ENCODE results near the gene MIDN. TPM values are rescaled to one million over a fixed set of nuclear protein-coding genes. Genes with fewer than 3 reads are reported as not detected.

MIDN gene
- polyA plus RNA-seq, 12 donors, result 22.4 to 149 (median 30.9) TPM

DNA sequence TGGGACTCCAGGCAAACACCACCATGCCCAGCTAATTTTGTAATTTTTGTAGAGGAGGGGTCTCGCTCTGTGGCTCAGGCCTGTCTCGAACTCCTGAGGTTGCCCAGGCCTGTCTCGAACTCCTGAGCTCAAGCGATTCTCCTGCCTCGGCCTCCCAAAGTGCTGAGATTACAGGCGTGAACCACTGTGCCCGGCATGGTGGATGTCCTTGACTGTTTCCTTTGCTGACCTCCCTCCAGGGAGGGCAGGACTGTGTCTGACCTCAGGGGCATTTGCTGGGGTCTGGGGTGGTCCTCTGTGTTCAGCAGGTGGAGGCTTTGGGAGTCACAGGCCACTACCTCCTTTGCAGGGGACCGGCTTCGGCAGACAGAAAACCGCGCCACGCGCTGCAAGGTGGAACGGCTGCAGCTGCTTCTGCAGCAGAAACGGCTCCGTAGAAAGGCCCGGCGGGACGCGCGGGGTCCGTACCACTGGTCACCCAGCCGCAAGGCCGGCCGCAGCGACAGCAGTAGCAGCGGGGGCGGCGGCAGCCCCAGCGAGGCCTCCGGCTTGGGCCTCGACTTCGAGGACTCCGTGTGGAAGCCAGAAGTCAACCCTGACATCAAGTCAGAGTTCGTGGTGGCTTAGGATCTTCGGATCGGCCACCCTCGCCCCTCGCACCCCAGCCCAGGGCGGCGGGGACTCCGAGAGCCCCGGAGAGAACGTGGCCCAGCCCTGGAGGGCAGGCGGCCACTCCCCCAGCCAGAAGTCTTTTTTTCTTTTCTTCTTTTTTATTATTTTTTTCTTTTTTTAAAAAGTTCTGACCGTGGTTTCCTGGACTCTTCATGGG lies 8.5 kb downstream of the MIDN start:
- no peak for DNase-seq

DNA sequence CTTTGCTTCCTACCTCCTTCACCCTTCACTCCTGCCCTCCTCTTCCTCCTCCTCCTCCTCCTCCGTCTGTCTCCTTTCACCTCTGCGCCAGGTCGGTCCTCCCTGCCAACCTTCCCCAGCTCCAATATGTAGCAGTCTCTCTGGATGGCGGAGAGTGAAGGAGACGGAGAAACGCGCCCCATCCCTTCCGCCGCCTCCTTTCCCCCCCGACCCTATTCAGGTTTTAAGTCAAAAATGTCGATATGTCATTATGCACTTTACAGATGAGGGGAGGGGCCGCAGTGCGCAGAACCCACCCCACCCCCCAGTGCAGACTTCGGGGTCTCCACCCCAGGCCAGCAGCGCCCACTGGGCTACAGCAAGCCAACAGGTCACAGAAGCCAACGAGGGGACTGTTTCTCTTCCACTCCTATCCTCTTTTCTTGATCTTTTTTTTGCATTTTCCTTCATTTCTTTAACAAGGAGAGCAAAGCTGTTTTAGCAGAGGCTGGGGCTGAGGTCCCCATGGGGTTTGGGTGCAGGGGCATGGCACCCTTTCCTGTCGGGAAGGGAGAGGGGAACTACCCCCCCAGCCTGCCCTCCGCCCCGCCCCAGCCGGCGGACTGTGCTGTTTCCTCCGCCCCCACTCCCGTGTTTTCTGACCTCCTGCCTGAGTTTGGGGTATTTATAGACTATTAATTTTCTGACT lies 9.2 kb downstream of the MIDN start:
- no peak for DNase-seq

DNA sequence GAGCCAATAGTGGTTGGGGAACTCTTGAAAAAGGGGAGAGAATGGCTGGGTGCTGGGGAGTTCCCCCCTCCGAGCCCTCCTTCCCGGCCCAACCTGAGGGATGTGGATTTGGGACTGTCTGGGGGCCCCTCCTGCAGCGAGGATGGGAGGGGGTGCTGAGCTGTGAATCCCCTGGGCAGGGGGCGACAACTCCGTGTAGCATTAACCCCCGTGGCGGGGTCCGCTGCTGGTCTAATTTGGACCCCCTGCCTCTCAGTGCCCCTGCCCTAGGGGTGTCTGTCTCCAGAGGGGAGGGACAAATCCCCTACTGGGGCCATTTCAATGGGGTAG lies 9.7 kb downstream of the MIDN start:
- DNase-seq, result no peak

DNA sequence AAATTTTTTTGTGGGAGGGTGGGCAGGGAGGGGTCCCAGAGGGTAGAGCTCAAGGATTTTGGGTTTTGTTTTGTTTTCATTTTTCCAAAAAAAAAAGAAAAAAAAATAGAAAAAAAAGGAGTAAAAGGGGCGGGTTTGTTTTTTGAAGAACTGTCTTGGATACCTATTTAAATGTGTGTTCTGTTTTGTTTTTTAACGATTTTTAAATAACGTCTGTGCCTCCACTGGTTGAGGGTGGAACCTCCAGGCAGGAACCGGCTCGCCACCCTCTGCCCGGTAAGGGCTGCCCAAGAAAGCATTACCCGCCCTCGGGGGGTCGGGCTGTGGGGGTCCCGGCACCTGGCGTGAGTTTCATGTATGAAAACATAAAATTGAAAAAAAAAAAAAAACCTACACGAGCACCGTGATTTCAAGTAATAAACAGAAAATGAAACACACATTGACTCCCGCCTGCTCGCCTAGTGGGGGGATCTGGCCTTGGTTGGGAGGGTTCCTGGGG lies 10.4 kb downstream of the MIDN start:
- no peak for DNase-seq

DNA sequence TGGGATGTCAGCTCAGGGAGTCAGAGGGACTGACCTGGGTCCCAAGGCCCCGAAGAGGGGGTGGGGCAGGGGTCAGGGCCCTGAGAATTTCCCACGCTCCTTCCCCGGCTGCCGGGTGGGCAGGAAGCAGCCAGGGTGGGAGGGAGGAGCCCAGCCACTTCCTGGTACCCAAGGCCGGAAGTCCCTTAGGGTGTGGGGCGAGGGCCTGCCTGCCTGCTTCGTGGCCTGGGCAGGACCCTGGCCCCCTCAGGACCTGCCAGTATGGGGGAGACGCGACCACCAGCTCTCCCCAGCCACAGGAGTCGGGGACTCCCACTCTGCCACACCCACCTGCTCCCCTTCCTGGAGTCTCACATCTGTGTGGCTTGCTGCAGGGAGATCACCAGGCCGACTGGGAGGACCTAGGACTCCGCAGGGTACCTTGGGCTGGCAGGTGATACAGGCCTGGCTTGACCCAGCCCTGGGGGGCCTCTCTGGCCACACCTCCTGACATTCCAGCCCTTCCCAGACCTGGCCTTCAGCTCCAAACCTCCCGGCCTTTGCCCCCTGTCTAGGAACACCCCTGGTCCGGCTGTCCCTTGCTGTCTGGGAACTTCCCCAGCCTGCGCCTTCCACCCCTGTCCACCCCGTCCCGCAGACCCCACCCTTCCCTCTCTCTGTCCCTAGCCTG lies 11.0 kb downstream of the MIDN start:
- no peak for DNase-seq

DNA sequence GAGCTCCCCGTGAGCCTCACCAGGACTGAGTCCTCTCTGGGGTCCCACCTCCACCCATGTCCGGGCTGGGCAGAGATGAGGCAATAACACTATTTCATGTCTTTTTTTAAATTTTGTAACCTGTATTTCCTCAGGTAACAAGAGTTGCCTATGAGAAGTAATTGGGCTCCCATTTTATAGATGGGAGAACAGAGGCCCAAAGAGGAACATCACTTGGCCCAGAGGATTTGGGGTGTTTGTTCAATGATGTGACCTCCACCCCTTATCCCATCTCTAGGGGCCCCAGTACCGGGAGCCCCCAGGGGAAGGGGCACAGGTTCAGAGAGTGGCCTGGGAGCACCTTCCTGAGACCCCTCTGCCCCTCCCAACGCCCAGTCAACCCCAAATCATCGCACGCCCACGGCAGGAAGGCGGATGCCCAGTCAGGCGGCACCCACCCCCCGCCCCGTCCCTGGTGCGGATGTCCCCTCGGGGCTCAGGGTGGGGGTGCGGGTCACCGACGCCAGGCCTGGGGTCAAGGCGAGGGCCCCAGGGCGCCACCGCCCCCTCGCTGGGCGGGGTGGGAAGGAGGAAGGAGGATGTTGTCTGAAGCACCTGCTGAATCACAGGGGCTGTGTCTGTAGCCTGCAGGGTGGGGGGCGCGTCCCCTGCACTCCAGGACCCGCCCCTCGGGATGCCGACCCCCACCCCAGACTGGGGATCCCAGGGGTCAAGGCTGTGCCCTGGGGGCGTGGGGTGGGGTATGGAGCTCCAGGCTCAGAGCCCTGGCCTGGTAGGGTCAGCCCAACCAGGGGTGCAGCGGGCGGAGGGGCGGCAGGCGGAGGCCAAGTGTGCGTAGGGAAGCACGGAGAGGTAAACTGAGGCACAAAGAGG lies 11.7 kb downstream of the MIDN start:
- DNase-seq, result no peak

DNA sequence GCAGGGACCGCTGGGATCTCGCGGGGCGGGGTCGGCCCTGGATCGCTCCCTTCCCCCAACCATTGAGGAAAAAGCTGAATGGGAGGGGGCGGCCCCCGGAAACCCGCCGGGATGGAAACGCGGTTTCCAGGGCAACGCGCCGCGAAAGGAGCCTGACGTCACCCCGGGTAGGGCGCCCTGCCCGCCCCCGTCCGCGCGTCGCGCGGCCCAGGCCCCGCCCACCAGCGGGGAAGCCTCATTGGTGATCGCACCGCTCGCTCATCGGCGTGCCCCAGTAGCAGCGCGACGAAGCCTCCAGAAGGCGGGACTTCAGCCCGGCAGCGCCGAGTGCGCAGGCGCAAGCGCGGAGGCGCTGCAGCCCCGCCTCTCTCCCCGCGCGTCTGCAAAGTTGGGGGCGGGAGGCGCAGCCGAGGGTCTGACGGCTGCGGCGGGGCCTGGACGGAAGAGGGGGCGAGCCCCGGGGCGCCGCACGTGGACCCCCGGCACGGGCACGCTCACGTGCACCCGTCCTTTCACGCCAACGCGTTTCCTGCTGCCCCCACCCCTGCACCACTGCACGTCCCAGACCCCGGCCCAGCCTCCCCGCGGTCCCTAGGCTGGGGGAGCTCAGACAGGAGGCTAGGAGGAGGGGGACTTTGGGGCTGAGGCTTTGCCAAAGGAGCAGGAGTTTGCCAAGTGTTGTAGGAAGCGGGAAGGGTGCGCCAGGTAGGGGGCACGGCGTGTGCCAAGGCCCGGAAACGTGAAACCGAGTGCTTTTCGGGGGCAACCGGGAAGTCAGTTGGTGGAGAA lies 12.6 kb downstream of the MIDN start:
- peak; percentile 97 for DNase-seq

DNA sequence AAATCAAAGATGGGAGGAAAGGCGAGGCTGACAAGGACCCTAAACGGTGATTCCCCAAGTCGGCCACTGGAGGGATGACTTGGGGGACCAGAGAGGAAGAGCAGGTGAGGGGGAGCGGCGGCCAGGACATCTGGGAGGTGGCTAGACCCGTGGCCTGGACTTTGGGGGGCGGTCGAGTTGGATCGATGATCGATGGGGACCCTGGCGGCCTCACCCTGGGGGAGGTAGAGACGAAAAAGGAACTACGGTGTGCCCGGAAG lies 13.1 kb downstream of the MIDN start:
- no peak for DNase-seq

DNA sequence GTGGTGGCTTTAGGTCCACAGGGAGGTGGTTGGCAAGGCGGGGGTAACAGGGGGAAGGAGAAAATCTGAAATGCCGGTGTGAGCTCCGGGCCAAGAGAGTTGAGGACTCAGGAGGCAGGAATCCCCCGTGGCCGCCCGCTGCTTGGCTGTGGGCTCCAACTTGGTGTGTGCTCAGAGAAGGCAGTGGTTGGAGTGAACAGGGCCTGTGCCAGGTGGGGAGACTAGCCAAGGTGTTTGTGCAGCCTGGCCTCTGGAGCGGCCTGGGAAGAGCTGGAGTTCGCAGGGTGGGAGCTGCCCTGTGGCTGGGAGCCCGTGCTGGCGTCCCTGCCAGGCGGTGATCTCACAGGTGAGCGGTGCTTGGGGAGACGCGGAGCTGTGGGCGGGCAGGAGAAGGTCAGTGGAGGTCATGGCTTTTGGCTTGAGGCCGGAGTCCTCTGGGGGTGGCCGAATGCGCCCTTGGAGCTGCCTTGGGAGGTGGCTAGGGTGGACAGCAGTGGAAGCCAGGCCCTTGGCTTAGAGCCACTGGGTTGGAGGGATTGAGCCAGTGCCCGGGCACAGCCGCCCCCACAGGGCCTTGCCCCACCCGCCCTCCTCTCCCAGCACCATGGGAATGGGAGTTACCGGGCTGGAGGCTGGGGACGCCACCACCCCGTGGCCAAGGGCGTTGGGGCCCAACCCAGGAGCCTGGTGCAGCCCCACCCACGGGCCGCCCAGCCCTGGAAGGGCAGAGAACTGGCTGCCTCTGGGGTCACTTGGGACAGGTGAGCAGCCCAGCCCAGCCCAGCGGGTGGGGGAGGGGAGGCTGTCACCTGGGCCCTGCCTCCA lies 13.6 kb downstream of the MIDN start:
- no peak for DNase-seq

DNA sequence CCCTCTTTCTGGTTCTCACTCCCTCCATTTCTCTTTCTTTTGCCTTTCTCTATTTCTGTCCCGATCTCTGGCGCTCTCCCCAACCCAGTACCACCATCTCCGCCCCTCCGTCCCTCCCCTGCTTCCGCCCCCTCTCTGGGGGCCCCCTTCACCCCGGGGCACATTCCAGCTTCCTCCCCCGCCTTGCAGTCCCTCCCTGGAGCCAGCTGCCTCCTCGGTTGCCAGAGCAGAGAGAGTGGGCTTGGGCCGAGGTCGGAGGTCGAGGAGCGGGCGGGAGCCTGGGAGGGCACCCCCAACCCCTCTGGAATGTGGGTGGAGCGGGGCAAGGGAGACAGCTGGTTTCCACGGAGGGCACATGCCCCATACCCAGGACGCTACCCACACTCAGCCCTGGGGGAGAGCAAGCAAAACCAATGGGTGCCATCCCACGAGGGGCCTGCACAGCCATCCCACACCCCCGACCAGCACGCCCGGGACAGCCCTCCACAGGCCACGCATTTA lies 14.3 kb downstream of the MIDN start:
- DNase-seq, result no peak

DNA sequence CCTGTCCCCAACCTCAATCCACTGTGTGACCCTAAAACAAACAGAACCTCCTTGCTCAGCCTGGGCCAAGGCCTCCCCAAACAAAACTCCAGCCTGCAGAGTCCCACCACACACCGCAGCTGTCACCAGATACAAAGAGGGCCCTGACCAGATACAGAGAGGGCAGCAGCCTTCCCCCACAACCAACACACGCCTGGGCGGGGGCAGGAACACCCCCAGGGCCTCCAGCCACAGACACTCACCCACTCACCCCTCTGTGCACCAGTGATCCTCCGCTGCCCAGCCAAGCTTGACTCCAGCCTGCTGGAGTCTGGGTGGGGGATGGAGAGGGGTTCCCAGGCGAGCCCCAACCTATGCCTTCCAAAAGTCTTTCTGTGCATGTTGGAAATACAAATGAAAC lies 14.8 kb downstream of the MIDN start:
- no peak for DNase-seq

DNA sequence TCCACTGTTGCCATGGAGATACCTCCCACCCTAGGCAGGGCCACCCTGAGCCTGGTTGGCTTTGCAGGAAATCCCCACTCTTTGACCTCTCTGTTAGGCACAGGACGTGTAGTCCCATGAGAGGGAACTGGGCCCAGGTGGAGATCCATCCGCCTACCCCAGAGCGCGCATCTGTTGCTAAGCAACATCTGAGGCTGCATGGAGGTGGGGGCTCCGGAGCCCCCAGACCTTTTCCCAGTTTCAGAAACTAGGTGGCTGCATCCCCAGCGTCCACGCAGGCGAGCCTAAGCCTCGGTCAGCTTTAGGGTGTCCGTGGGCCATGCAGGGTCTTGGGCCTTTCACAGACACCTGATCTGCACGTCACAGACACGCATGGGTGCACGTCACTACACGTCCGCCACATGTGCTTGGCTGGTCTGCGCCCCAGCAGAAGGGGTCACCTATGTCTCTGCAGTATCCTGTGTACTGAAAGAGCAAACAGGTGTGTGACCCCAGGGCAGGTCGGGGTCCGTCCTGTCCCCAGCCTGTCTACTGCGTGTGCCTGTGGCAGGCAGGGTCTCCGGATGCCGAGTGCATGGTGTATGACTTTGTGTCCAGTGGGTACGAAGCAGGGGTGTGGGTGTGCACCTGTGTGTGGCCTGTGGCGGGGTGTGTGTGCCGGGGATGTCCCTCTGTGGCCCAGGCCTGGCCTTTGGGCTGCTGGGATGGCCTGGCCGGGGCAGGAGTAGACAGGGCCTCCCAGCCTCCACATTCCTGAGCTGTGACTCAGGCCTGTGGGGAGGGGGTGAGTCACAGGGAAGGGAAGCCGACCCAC lies 16.6 kb downstream of the MIDN start:
- no peak for DNase-seq

DNA sequence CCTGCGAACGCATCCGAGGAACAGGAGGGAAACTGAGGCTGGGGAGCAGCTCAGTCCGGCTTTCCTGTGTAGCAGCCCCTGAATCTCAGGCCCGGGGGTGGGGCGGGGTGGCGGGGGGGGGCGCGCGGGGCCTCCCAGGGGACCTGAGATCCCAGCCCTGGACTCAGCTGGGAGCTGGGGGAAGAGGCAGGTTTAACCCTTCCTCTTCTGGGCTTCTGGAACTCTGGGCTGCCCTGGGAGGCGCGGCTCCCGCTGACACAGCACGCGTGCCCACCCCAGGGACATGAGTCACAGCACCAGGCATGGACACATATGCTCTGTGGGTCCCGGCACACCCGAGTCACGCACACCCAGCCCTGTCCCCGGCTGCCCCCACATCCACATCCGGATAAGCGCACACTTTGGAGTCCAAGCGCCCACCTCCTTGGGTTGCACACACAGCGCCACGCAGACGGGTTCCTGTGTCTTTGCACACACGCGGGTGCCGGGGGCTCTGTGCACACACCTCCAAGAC lies 17.3 kb downstream of the MIDN start:
- DNase-seq, result no peak

DNA sequence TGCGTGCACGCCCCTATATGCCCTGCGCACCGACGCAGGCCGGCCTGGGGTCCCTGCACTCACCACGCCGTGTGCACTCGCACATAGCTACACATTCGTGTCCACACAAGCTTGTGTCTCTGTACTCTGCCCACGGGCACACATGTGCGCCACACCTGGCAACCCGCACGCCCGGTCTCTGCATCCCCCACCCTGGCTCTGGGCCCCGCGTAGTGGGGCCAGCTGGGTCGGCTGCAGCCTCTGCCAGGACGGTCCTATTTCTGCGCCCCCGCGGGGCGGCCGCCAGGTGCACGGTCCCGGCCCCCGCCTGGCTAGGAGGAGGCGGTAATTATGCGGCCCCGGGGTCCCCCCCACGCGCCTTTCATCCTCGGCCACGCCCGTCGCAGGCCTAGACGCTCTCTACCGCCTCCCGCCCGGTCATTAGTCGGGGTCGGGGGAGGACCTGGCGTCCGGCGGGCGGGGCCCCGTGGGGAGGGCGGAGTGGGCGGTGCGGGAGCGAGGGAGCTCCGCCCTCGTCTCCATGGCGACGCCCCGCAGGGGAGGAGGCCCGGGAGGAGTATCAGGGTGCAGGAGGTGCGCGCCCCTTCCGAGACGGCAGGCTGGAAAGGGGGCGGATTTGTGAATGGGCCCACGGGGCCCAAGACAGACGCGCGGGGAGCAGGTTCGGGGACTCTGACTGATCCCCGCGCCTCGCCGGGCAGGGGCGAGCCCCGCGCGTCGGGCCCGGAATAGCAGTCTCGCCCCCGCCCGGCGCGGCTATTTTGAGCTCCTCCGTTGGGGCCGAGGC lies 17.9 kb downstream of the MIDN start:
- peak; percentile 72 for DNase-seq

DNA sequence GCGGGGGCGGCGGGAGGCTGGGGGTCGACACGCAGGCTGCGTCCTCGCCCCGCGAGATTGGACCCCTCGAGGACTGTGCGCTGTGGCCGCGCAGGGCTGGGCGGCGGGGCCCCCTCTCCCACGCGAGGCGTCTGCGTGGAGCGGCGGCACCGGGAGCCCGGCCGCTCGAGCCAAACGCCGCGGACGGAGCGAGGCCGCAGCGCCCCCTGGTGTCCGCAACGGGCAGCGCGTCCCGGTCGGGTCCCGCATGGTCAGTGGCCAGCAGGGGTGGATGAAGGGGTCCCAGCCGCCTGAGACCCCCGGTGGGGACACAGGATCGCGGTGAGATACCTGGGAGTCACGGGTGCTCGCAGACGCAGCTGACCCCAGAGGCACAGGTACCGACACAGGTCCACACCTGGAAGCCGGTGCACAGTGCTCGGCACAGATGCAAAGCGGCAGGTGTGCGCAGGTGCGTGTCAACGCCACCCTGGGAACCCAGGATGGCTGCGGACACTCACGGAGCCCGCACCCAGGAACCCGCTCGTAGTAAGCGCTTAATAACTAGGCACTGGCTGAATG lies 18.6 kb downstream of the MIDN start:
- peak; percentile 72 for DNase-seq

DNA sequence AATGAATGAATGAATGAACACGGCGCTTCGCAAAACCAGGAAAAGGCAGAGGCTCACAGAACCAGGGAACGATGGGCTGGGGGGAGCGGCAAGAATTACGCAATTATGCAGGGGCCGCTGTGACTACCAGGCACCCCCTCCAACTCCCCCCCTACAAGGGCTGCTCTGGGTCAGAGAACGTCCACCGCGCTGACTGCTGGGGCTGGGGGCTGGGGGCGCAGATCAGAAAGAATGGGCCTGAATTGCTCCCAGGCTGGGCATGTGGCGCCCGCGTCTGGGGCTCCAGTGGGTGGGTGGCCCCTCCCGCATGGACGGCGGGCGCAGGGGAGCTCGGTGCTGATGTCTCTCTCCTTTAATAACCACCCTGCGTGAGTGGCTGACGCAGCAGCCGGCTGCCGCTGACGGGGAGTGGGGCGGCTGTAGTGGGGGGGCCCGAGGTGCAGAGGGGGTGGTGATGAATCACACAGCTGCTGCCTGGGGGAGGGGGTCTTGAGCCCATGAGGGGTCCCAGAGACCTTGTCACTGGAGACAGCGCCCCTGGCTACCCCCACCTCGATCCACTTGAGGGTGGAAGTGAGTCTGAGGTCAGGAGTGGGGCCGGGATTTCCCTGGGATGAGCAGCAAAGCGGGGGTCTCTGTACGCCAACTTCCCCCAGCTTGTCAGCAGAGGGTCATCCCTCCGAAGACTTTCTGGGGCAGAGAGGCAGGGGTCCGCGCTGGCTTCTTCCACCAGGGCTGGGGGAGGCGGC lies 19.3 kb downstream of the MIDN start:
- DNase-seq, result no peak
